ENCODE data around the gene TRMT2A. TPM values are rescaled to one million over a fixed set of nuclear protein-coding genes. Genes with fewer than 3 reads are reported as not detected.

TRMT2A gene
- total RNA-seq, 3 donors from 2014 or later (not counting 1 experiment from before 2014, with no cell fraction given) = 86.4 to 104 (median 86.5) TPM

DNA sequence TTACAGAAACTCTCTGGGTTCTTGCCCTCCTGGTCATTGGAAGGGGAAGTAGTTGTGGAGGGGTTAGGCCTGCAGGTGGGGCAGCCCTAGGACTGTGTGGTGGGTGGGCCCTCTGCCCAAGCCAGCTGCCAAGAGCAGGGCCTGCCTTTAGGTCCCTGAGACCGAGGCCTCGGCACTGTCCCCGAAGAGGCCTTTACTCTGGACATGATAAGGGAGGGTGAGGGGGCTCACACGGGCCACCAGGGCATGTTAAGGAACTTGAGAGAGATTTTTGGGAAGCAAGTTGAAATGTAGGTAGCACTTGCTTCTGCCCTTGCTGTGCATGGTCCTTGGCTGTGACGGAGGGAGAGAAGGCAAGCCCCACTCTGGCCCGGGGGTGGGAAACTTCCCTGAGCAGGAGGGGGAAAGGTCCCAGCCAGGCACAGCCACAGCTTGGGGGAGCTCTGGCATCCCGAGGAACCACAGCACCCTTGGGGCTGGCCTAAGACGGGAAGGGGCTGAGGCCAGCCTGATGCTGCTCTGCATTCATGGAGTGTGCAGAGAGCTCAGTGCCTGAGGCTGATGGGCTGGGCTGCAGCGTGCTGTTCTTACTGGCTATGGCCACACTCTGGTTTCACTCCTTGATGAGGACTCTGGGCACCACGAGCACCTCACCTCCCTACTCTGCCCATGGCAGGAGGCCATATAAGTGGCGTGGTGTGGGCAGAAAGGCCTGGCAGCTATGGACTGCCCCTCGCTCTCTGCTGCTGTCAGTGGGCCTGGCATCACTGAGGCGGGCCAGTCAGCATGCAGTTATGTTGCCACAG lies 8.9 kb downstream of the TRMT2A start:
- Histone ChIP-seq H3K4me1 (ENCODE audit: control insufficient read depth, insufficient read depth, low read length) (peaks cover 33% of the 10 kb centered on the region), H3K9me3 (ENCODE audit: control insufficient read depth, insufficient read depth, low read length) (no peaks in the 10 kb centered on the region), H3K27ac (ENCODE audit: low read length) (no peak overlapping the region), H3K36me3 (ENCODE audit: control insufficient read depth, insufficient read depth, low read length) (peaks cover 67% of the 10 kb centered on the region), H3K27me3 (ENCODE audit: control insufficient read depth, insufficient read depth, low read length) (no peaks in the 10 kb centered on the region), H3K4me3 (ENCODE audit: low read length) (no peak overlapping the region)
- Mint-ChIP-seq H3K4me3 (no peak overlapping the region), H3K4me1 (peaks cover 7 to 19% of the 10 kb centered on the region in 2 donors), H3K9me3 (no peaks in the 10 kb centered on the region), H3K36me3 (no peaks in the 10 kb centered on the region), H3K27me3 (ENCODE audit: low read depth in 2 of 2) (no peaks in the 10 kb centered on the region), H3K27ac (peak overlapping the region in 1 of 2 donors; percentile 60)
- DNase-seq (no peak), ATAC-seq (no peak)
- TF ChIP-seq, protein P1, sequence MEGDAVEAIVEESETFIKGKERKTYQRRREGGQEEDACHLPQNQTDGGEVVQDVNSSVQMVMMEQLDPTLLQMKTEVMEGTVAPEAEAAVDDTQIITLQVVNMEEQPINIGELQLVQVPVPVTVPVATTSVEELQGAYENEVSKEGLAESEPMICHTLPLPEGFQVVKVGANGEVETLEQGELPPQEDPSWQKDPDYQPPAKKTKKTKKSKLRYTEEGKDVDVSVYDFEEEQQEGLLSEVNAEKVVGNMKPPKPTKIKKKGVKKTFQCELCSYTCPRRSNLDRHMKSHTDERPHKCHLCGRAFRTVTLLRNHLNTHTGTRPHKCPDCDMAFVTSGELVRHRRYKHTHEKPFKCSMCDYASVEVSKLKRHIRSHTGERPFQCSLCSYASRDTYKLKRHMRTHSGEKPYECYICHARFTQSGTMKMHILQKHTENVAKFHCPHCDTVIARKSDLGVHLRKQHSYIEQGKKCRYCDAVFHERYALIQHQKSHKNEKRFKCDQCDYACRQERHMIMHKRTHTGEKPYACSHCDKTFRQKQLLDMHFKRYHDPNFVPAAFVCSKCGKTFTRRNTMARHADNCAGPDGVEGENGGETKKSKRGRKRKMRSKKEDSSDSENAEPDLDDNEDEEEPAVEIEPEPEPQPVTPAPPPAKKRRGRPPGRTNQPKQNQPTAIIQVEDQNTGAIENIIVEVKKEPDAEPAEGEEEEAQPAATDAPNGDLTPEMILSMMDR (IDR thresholded peaks at IDR 0.05) = no peak
- 94% methylated on average over 13 of the region's 13 CpGs for WGBS (ENCODE audit: insufficient coverage)
- intact Hi-C loops (cut with micrococcal nuclease) = no loop called here

DNA sequence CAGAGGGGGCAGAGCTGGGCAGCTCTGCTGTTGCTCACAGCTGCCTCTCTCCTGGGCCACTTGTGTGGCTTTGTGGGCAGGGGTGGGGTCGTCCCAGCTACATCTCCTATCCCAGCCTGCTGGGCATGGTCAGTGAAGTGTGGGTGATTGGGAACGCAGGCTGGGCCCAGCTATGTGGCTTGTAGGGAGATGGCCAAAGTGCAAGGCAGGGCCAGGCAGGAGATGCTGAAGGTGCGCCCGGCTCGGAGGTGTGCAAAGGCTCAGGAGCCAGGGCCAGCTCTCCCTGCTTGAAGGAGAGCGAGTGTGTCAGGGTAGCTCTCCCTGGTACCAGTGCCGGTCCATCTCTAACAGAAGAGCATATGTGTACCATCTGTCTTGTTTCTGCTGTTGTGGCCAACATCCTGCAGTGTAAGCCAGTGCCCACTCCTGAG lies 9.5 kb downstream of the TRMT2A start:
- DNase-seq = no peak
- 88% methylated on average over 7 of the region's 7 CpGs for WGBS (ENCODE audit: insufficient coverage)

DNA sequence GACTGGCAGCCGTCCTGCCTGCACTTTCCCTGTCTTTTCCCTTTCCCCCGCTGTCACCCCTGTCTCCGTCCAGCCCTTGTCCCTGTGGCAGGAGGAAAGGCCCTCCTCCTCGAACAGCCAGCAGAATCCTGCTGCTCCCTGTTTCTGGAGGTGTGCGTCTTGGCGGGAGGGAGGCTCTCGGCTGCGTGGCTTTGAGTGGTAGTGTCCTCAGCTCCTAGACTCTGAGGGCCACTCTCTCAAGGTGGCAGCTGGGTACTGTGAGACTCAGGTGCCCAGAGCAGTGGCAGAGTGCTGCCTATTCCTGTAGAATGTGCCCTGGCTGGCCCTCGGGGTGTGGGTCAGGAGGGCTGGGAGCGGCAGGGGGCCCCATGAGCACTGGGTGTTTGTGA lies 10.2 kb downstream of the TRMT2A start:
- DNase-seq (no peak), ATAC-seq (no peak)
- Mint-ChIP-seq H3K27ac (no peak overlapping the region), H3K4me1 (peaks cover 8 to 15% of the 10 kb centered on the region in 2 donors), H3K36me3 (no peaks in the 10 kb centered on the region), H3K9me3 (no peaks in the 10 kb centered on the region), H3K4me3 (no peak overlapping the region), H3K27me3 (ENCODE audit: low read depth in 2 of 2) (no peaks in the 10 kb centered on the region)
- intact Hi-C loops (cut with micrococcal nuclease) = no loop called here
- peaks cover 19% of the 10 kb centered on the region for H3K4me1 ChIP-seq (ENCODE audit: control insufficient read depth, insufficient read depth, low read length)
- H3K36me3 ChIP-seq (ENCODE audit: control insufficient read depth, insufficient read depth, low read length) = peaks cover 55% of the 10 kb centered on the region
- WGBS (ENCODE audit: insufficient coverage) = 97% methylated on average over 10 of the region's 10 CpGs
- no peak overlapping the region for H3K4me3 ChIP-seq (ENCODE audit: low read length)
- TF ChIP-seq, protein P1 (IDR thresholded peaks at IDR 0.05) = no peak
- H3K27me3 ChIP-seq (ENCODE audit: control insufficient read depth, insufficient read depth, low read length) = no peaks in the 10 kb centered on the region
- no peaks in the 10 kb centered on the region for H3K9me3 ChIP-seq (ENCODE audit: control insufficient read depth, insufficient read depth, low read length)
- H3K27ac ChIP-seq (ENCODE audit: low read length) = no peak overlapping the region

More for the DNA sequence above, 9.5 kb downstream of the TRMT2A start:
- Mint-ChIP-seq H3K9me3 (no peaks in the 10 kb centered on the region), H3K27me3 (ENCODE audit: low read depth in 2 of 2) (no peaks in the 10 kb centered on the region), H3K36me3 (no peaks in the 10 kb centered on the region), H3K4me1 (peaks cover 8 to 19% of the 10 kb centered on the region in 2 donors), H3K27ac (no peak overlapping the region), H3K4me3 (no peak overlapping the region)
- no peak overlapping the region for H3K27ac ChIP-seq (ENCODE audit: low read length)
- H3K4me3 ChIP-seq (ENCODE audit: low read length) = no peak overlapping the region
- no peaks in the 10 kb centered on the region for H3K9me3 ChIP-seq (ENCODE audit: control insufficient read depth, insufficient read depth, low read length)
- H3K4me1 ChIP-seq (ENCODE audit: control insufficient read depth, insufficient read depth, low read length) = peaks cover 26% of the 10 kb centered on the region
- intact Hi-C loops (cut with micrococcal nuclease) = no loop called here
- H3K27me3 ChIP-seq (ENCODE audit: control insufficient read depth, insufficient read depth, low read length) = no peaks in the 10 kb centered on the region
- peaks cover 61% of the 10 kb centered on the region for H3K36me3 ChIP-seq (ENCODE audit: control insufficient read depth, insufficient read depth, low read length)
- no peak for ATAC-seq
- TF ChIP-seq, protein P1 (IDR thresholded peaks at IDR 0.05) = no peak

All from natural killer cell (primary cell).